DLD1 (cell line): ENCODE measurements around the gene ZBTB1.

Experiments used
- in situ Hi-C: cut with HindIII; loops from 2 replicates; pipeline ENCODE4 v1.10.0; 2017; ENCODE audit warnings: low sequenced_read_pairs

Gene ZBTB1

GRCh38 chr14:64504310-64504896 lies at the start of gene ZBTB1:
Gene ZBTB1, plus strand, starts transcription at chr14:64504770. Its CDS starts 16,735 bp downstream, at chr14:64521505.
- in situ Hi-C loops: no loop called here

- in situ Hi-C loops: no loop called here
Measured at GRCh38 chr14:64459405-64460136, 45.0 kb upstream of the ZBTB1 start.

- in situ Hi-C loops: no loop called here
Measured at GRCh38 chr14:64461221-64461620, 43.3 kb upstream of the ZBTB1 start.

GRCh38 chr14:64463195-64463594 lies 41.4 kb upstream of the ZBTB1 start:
- in situ Hi-C loops: no loop called here

GRCh38 chr14:64463873-64464272 lies 40.7 kb upstream of the ZBTB1 start:
- in situ Hi-C loops: no loop called here

- in situ Hi-C loops: no loop called here
Measured at GRCh38 chr14:64464651-64465050, 39.9 kb upstream of the ZBTB1 start.

- in situ Hi-C loops: no loop called here
Measured at GRCh38 chr14:64465191-64465822, 39.3 kb upstream of the ZBTB1 start, which contains the start of gene AKAP5. Gene AKAP5, plus strand, starts transcription at chr14:64465499. Its CDS starts 2,896 bp downstream, at chr14:64468395.

- in situ Hi-C loops: no loop called here
Measured at GRCh38 chr14:64465831-64466554, 38.6 kb upstream of the ZBTB1 start.

GRCh38 chr14:64467101-64467500 lies 37.5 kb upstream of the ZBTB1 start:
- in situ Hi-C loops: no loop called here

- in situ Hi-C loops: no loop called here
Measured at GRCh38 chr14:64467566-64467965, 37.0 kb upstream of the ZBTB1 start.

GRCh38 chr14:64468451-64468850 lies 36.1 kb upstream of the ZBTB1 start:
- in situ Hi-C loops: no loop called here

GRCh38 chr14:64474041-64474440 lies 30.5 kb upstream of the ZBTB1 start:
- in situ Hi-C loops: no loop called here

GRCh38 chr14:64474698-64475097 lies 29.9 kb upstream of the ZBTB1 start:
- in situ Hi-C loops: no loop called here

GRCh38 chr14:64475585-64476273 lies 28.8 kb upstream of the ZBTB1 start:
- in situ Hi-C loops: no loop called here

- in situ Hi-C loops: no loop called here
Measured at GRCh38 chr14:64476438-64476837, 28.1 kb upstream of the ZBTB1 start.

GRCh38 chr14:64478634-64479250 lies 25.8 kb upstream of the ZBTB1 start:
- in situ Hi-C loops: no loop called here

- in situ Hi-C loops: no loop called here
Measured at GRCh38 chr14:64488590-64489099, 15.9 kb upstream of the ZBTB1 start.

- in situ Hi-C loops: no loop called here
Measured at GRCh38 chr14:64491637-64492036, 12.9 kb upstream of the ZBTB1 start.

GRCh38 chr14:64493455-64493854 lies 11.1 kb upstream of the ZBTB1 start:
- in situ Hi-C loops: no loop called here

GRCh38 chr14:64495252-64495651 lies 9.3 kb upstream of the ZBTB1 start:
- in situ Hi-C loops: no loop called here
